Lower leg skin (tissue), 3 donors: ENCODE data around the gene ZNF844.

Experiments
- CTCF ChIP-seq, 3 donors: fragments of 450-650 bp; IDR thresholded peaks; one replicate each; pipeline ENCODE4 v1.5.1; 2016; ENCODE audit warnings: antibody characterized with exemption in 3 of 3, mild to moderate bottlenecking in 3 of 3, moderate library complexity in 2 of 3
- POLR2A ChIP-seq, 2 donors: fragments of 450-650 bp; IDR thresholded peaks; one replicate each; pipeline ENCODE4 v1.6.1; 2016 to 2017; ENCODE audit warnings: antibody characterized with exemption in 2 of 2, mild to moderate bottlenecking in 1 of 2, moderate library complexity in 1 of 2

GRCh38 chr19:12052091-12052496 is 12.4 kb upstream of the ZNF844 start:
- TF ChIP-seq CTCF (IDR thresholded peaks at IDR 0.05), result no peak
- no peak for TF ChIP-seq POLR2A (IDR thresholded peaks at IDR 0.05)
